ENCODE results near the gene WLS.

DNA sequence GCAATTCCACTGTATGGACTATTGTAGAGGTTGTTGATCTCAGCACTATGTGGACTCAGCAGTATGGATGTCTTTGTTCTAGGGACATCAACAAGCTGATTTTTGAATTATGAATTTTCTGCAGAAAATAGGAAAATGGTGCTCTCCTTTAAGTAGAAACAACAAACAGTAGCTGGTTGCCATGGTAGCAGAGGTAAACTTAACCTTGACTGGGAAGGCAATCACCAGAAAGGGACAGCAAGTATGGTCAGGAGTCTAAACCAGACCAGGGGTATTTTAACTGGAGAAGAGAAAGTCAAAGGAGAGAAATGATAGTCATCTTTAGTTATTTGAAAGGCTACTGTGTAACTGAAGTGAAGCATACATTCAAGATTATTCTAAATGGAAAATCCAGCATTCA, 22.3 kb downstream of the WLS start:
- TF ChIP-seq, protein P1, sequence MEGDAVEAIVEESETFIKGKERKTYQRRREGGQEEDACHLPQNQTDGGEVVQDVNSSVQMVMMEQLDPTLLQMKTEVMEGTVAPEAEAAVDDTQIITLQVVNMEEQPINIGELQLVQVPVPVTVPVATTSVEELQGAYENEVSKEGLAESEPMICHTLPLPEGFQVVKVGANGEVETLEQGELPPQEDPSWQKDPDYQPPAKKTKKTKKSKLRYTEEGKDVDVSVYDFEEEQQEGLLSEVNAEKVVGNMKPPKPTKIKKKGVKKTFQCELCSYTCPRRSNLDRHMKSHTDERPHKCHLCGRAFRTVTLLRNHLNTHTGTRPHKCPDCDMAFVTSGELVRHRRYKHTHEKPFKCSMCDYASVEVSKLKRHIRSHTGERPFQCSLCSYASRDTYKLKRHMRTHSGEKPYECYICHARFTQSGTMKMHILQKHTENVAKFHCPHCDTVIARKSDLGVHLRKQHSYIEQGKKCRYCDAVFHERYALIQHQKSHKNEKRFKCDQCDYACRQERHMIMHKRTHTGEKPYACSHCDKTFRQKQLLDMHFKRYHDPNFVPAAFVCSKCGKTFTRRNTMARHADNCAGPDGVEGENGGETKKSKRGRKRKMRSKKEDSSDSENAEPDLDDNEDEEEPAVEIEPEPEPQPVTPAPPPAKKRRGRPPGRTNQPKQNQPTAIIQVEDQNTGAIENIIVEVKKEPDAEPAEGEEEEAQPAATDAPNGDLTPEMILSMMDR (IDR thresholded peaks at IDR 0.05; ENCODE audit: poor library complexity, severe bottlenecking) = no peak
- no peak for TF ChIP-seq SMC3 (conservative IDR thresholded peaks at IDR 0.05; ENCODE audit: poor library complexity)
- no peak for TF ChIP-seq MXI1 (conservative IDR thresholded peaks at IDR 0.05; ENCODE audit: poor library complexity, severe bottlenecking)
- TF ChIP-seq EZH2 (IDR thresholded peaks at IDR 0.05; ENCODE audit: borderline replicate concordance, insufficient read depth, low read length, poor library complexity, severe bottlenecking) = no peak
- no peak for TF ChIP-seq POLR2AphosphoS5 (IDR thresholded peaks at IDR 0.05)
- no peak for TF ChIP-seq TAF1 (IDR thresholded peaks at IDR 0.05; ENCODE audit: low read depth)
- TF ChIP-seq, protein P2, sequence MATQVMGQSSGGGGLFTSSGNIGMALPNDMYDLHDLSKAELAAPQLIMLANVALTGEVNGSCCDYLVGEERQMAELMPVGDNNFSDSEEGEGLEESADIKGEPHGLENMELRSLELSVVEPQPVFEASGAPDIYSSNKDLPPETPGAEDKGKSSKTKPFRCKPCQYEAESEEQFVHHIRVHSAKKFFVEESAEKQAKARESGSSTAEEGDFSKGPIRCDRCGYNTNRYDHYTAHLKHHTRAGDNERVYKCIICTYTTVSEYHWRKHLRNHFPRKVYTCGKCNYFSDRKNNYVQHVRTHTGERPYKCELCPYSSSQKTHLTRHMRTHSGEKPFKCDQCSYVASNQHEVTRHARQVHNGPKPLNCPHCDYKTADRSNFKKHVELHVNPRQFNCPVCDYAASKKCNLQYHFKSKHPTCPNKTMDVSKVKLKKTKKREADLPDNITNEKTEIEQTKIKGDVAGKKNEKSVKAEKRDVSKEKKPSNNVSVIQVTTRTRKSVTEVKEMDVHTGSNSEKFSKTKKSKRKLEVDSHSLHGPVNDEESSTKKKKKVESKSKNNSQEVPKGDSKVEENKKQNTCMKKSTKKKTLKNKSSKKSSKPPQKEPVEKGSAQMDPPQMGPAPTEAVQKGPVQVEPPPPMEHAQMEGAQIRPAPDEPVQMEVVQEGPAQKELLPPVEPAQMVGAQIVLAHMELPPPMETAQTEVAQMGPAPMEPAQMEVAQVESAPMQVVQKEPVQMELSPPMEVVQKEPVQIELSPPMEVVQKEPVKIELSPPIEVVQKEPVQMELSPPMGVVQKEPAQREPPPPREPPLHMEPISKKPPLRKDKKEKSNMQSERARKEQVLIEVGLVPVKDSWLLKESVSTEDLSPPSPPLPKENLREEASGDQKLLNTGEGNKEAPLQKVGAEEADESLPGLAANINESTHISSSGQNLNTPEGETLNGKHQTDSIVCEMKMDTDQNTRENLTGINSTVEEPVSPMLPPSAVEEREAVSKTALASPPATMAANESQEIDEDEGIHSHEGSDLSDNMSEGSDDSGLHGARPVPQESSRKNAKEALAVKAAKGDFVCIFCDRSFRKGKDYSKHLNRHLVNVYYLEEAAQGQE (IDR thresholded peaks at IDR 0.05; ENCODE audit: borderline replicate concordance) = no peak
- no peak for TF ChIP-seq EP300 (conservative IDR thresholded peaks at IDR 0.05; ENCODE audit: poor library complexity, severe bottlenecking)
- no peak for TF ChIP-seq RAD21 (conservative IDR thresholded peaks at IDR 0.05)

Measured in neural cell (in vitro differentiated cells).